Smooth muscle cell of bladder (primary cell): Measurements from ENCODE around the gene UPB1. TPM values are rescaled to one million over a fixed set of nuclear protein-coding genes. Genes with fewer than 3 reads are reported as not detected.

Experiments
- total RNA-seq: library from RNA; depleted of rRNA; stranded (reverse); fragments of >200 nt; gene quantifications from 2 replicates; pipeline ENCODE4 v1.2.3, GENCODE V29; 2014

The UPB1 gene
- total RNA-seq = 0.18 TPM in 1 of 2 replicates, not detected in the other

DNA sequence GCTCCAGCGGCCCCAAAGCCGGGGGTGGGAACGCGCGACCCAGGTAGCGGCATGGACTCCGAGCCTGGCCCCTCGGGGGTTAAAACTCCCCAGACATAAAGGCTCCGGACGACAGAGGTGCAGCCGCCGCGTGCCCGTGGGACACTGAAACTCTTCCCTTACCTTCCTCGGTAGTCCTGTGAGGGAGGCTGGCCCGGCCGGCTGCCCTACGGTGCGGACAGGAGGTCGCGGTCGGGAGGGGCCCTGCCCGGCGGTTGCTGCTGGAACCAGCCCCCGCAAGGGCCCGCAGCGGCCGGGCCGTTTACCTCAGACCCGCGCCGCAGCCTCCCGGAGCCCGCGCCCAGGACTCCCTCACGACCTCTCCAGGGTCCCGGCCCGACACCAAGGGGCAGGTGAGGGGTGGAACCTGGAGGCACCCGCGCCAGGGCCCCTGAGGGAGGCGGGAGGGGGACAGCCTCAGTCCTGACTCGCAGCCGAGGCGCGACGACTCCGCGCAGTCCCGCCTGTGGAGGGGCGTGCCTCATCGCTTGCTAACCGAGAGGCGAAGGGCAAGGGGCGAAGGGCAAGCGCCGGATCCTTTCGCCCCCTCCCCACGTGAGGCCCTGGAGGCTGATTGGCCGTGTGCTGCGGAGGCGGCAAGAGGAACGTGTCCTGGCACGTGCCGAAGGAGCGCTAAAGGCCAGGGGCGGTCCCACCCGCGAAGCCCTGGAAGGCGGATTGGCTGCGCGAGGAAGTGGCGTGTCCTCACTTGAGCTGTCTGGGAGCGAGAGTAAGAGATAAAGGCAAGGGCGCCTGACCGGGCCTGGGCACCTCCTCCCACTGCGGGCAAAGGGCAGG lies at the start of gene UPB1:
TSS of gene UPB1 (plus strand) at position 805 of the 837 bp plus-strand sequence. CDS start 72 bp downstream, outside the sequence.

DNA sequence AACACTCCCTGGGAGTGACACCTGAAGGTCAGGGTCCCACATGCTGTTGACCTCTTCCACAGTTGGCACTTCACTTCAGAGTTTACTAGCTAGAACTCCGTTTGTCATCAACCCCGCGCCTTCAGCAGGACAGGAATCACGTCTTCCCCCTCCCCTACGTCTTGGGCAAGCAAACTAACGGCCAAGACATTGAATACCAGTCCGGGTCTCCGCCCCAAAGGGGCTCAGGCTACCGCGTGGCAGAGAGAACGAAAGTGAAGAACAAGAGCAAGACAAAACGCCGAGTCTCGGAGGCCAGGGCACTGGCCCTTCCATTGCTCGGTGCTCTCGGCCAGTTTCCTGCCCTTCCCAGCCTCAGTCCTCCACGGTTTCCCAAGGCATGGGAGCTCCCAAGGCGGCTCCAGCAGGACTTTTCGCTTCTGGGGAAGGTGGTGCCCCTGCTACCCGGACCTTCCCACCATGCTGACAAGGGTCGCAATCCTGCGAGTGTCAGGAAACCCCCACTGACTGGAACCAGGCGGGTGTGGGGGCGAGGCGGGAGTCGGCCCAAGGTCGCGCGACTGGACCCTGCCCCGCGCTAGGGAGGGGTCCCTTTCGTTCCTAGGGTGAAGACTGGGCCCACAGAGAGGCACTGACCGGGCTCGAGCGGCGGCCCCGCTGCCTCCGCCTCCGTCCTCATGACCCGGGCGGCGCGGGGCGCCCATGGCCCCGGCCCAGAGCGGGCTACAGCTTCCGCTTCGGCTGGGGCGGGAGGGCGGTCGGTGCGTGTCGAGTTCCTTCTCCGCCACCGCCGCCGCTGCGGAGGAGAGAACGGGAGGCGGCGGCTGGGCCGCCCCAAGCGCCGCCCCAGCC lies 59.4 kb downstream of the UPB1 start, which contains the start of gene GUCD1:
TSS of gene GUCD1 (minus strand) at position 826 of the 852 bp plus-strand sequence. CDS start at position 679, 147 bp downstream.

DNA sequence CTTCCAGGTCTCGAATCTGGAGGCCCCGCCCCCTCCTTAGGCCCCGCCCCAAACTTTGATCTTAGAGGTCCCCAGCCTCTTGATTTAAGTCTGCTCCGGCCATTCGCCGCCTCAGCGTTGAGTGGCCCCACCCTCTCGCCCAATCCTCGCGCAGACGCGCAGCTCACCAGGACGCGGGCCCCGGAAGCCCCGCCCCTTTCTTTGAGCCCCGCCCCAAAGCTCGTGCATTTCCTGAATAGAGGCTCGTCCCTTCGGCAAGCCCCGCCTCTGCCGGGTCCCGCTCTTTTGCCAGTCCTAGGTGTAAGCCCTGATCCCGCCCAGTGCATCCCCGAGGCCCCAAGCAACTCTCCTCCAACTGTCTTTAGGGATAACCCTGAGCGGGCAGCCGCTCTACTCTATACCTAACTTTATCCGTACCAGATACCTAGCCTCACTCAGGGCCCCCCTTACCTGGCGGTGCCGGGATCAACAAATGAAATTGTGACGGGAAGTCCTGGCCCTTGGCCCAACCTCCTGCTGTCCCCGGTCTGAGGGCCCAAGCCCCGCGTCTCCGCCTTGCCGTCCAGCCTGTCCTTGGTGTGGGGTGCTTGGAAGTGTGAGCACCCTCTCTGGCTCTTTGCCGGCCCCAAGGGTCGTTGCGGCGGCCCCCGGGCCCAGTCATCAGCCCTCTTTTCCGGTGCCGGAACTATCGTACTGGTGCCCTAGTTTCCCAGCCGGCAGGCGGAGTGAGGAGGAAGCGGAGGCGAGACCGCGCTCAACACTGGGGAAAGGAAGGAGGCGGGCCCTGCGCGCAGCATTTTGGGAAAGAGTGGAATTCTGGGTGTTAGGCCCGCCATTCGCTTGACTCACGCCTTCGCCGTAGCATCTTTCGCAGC lies 60.3 kb downstream of the UPB1 start, which contains the start of gene SNRPD3:
TSS of gene SNRPD3 (plus strand) at position 835 of the 875 bp plus-strand sequence. CDS start 1,676 bp downstream, outside the sequence.

Other genes starting within 250 kb of the UPB1 start
- gene SPECC1L, start 224.5 kb upstream of the UPB1 start, total RNA-seq = 24.3 and 35.4 TPM in 2 replicates
- 0.71 and 1.1 TPM in 2 replicates for gene ADORA2A, start 67.7 kb upstream of the UPB1 start, total RNA-seq
- gene GUCD1, start 59.8 kb downstream of the UPB1 start, total RNA-seq = 197 and 209 TPM in 2 replicates
- 148 and 169 TPM in 2 replicates for gene SNRPD3, start 60.7 kb downstream of the UPB1 start, total RNA-seq
- 6.4 TPM in 2 replicates for gene LRRC75B, start 97.7 kb downstream of the UPB1 start, total RNA-seq
- gene GGT1, start 107.9 kb downstream of the UPB1 start, total RNA-seq = 4.3 and 5.7 TPM in 2 replicates